Measurements from ENCODE around the gene LHFPL3. TPM values are rescaled to one million over a fixed set of nuclear protein-coding genes. Genes with fewer than 3 reads are reported as not detected.

The LHFPL3 gene
- total and polyA plus RNA-seq, 2 of the 13 experiments (the other 11 are each of a cell fraction or from before 2014, with no cell fraction given) = not detected

DNA sequence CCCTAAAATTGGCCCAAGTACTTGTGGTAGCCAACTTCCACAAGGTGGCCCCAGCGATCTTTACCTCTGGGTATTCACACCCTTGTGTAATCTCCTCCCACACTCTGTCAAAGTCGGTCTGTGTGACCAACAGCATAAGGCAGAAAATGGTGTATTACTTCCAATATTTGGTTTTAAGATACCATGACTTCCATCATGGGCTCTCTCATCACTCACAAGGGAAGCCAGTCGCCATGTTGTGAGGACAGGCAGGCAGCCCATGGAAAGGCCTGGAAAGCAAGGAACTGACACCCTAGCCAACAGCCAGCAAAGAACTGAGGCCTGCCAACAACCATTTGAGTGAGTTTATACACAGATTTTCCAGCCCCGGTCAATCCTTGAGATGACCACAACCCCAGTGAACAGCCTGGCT is 594.6 kb downstream of the LHFPL3 start (continued):
- TF ChIP-seq ZNF839 (CRISPR knock-in tag; IDR thresholded peaks at IDR 0.05; ENCODE audit: borderline replicate concordance) (no peak), THAP11 (CRISPR knock-in tag; IDR thresholded peaks at IDR 0.05) (peak; percentile 18; the same call in 1 of the 2 replicates), EEA1 (CRISPR knock-in tag; IDR thresholded peaks at IDR 0.05; ENCODE audit: borderline replicate concordance) (no peak), SSRP1 (CRISPR knock-in tag; IDR thresholded peaks at IDR 0.05) (no peak), TEAD3 (CRISPR knock-in tag; optimal IDR thresholded peaks at IDR 0.05; ENCODE audit: borderline replicate concordance) (peak; percentile 56), KDM3A (CRISPR knock-in tag; IDR thresholded peaks at IDR 0.05; ENCODE audit: low read depth) (0 out of 2 replicates have a peak, but pooled peaks have one; percentile 70), POLR2A (IDR thresholded peaks at IDR 0.05; ENCODE audit: insufficient read depth in 1 of 2, low read depth in 2 of 2, low read length in 2 of 2) (no peak), HMG20B (CRISPR knock-in tag; conservative IDR thresholded peaks at IDR 0.05) (no peak), ZBTB10 (CRISPR knock-in tag; IDR thresholded peaks at IDR 0.05; ENCODE audit: borderline replicate concordance) (no peak), ZNF292 (CRISPR knock-in tag; IDR thresholded peaks at IDR 0.05; ENCODE audit: borderline replicate concordance, low read depth) (no peak), ZBTB21 (CRISPR knock-in tag; IDR thresholded peaks at IDR 0.05) (no peak), ZNF431 (CRISPR knock-in tag; IDR thresholded peaks at IDR 0.05; ENCODE audit: borderline replicate concordance, low read depth) (no peak)
- TF ChIP-seq, protein P1, sequence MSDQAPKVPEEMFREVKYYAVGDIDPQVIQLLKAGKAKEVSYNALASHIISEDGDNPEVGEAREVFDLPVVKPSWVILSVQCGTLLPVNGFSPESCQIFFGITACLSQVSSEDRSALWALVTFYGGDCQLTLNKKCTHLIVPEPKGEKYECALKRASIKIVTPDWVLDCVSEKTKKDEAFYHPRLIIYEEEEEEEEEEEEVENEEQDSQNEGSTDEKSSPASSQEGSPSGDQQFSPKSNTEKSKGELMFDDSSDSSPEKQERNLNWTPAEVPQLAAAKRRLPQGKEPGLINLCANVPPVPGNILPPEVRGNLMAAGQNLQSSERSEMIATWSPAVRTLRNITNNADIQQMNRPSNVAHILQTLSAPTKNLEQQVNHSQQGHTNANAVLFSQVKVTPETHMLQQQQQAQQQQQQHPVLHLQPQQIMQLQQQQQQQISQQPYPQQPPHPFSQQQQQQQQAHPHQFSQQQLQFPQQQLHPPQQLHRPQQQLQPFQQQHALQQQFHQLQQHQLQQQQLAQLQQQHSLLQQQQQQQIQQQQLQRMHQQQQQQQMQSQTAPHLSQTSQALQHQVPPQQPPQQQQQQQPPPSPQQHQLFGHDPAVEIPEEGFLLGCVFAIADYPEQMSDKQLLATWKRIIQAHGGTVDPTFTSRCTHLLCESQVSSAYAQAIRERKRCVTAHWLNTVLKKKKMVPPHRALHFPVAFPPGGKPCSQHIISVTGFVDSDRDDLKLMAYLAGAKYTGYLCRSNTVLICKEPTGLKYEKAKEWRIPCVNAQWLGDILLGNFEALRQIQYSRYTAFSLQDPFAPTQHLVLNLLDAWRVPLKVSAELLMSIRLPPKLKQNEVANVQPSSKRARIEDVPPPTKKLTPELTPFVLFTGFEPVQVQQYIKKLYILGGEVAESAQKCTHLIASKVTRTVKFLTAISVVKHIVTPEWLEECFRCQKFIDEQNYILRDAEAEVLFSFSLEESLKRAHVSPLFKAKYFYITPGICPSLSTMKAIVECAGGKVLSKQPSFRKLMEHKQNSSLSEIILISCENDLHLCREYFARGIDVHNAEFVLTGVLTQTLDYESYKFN (CRISPR knock-in tag; conservative IDR thresholded peaks at IDR 0.05) = no peak
- TF ChIP-seq, protein P2, sequence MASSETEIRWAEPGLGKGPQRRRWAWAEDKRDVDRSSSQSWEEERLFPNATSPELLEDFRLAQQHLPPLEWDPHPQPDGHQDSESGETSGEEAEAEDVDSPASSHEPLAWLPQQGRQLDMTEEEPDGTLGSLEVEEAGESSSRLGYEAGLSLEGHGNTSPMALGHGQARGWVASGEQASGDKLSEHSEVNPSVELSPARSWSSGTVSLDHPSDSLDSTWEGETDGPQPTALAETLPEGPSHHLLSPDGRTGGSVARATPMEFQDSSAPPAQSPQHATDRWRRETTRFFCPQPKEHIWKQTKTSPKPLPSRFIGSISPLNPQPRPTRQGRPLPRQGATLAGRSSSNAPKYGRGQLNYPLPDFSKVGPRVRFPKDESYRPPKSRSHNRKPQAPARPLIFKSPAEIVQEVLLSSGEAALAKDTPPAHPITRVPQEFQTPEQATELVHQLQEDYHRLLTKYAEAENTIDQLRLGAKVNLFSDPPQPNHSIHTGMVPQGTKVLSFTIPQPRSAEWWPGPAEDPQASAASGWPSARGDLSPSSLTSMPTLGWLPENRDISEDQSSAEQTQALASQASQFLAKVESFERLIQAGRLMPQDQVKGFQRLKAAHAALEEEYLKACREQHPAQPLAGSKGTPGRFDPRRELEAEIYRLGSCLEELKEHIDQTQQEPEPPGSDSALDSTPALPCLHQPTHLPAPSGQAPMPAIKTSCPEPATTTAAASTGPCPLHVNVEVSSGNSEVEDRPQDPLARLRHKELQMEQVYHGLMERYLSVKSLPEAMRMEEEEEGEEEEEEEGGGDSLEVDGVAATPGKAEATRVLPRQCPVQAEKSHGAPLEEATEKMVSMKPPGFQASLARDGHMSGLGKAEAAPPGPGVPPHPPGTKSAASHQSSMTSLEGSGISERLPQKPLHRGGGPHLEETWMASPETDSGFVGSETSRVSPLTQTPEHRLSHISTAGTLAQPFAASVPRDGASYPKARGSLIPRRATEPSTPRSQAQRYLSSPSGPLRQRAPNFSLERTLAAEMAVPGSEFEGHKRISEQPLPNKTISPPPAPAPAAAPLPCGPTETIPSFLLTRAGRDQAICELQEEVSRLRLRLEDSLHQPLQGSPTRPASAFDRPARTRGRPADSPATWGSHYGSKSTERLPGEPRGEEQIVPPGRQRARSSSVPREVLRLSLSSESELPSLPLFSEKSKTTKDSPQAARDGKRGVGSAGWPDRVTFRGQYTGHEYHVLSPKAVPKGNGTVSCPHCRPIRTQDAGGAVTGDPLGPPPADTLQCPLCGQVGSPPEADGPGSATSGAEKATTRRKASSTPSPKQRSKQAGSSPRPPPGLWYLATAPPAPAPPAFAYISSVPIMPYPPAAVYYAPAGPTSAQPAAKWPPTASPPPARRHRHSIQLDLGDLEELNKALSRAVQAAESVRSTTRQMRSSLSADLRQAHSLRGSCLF (CRISPR knock-in tag; IDR thresholded peaks at IDR 0.05; ENCODE audit: borderline replicate concordance) = no peak
- TF ChIP-seq, protein P3, sequence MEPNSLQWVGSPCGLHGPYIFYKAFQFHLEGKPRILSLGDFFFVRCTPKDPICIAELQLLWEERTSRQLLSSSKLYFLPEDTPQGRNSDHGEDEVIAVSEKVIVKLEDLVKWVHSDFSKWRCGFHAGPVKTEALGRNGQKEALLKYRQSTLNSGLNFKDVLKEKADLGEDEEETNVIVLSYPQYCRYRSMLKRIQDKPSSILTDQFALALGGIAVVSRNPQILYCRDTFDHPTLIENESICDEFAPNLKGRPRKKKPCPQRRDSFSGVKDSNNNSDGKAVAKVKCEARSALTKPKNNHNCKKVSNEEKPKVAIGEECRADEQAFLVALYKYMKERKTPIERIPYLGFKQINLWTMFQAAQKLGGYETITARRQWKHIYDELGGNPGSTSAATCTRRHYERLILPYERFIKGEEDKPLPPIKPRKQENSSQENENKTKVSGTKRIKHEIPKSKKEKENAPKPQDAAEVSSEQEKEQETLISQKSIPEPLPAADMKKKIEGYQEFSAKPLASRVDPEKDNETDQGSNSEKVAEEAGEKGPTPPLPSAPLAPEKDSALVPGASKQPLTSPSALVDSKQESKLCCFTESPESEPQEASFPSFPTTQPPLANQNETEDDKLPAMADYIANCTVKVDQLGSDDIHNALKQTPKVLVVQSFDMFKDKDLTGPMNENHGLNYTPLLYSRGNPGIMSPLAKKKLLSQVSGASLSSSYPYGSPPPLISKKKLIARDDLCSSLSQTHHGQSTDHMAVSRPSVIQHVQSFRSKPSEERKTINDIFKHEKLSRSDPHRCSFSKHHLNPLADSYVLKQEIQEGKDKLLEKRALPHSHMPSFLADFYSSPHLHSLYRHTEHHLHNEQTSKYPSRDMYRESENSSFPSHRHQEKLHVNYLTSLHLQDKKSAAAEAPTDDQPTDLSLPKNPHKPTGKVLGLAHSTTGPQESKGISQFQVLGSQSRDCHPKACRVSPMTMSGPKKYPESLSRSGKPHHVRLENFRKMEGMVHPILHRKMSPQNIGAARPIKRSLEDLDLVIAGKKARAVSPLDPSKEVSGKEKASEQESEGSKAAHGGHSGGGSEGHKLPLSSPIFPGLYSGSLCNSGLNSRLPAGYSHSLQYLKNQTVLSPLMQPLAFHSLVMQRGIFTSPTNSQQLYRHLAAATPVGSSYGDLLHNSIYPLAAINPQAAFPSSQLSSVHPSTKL (CRISPR knock-in tag; IDR thresholded peaks at IDR 0.05) = 0 out of 2 replicates have a peak, but pooled peaks have one; percentile 29
